ENCODE data around the gene SYNE4. TPM values are rescaled to one million over a fixed set of nuclear protein-coding genes. Genes with fewer than 3 reads are reported as not detected.
A peak's percentile ranks its signal among the peaks of the same experiment; 100 is the strongest.
"Not testable (repeated sequence)": the region's sequence is repeated elsewhere in the genome, so short reads cannot be mapped to it uniquely, and the experiment has no call there.

Gene SYNE4
- total and polyA plus RNA-seq, 2 experiments from 2014 or later: 0.31 TPM; not detected in 1

- peak; percentile 43 for DNase-seq
- in situ Hi-C loops (cut with MboI): no loop called here
These were observed 37.9 kb upstream of the SYNE4 start for GRCh38 chr19:36046443-36047050.

GRCh38 chr19:36043952-36044351, 35.3 kb upstream of the SYNE4 start:
- WGBS, 2 experiments (ENCODE audit: low coverage in 1 of 2, low lambda C conversion rate in 2 of 2, missing lambda C conversion rate in 2 of 2): 93 to 98% methylated on average over 2 of the region's 2 CpGs

More at GRCh38 chr19:36046443-36047050, 37.9 kb upstream of the SYNE4 start:
- Histone ChIP-seq H3K9ac (no peak overlapping the region), H3K27ac (no peak overlapping the region), H2AFZ (no peak overlapping the region), H3K4me3 (no peak overlapping the region), H3K9me3 (ENCODE audit: low read depth) (no peaks in the 10 kb centered on the region), H3K27me3 (replicated peaks; ENCODE audit: insufficient read depth) (no peaks in the 10 kb centered on the region), H4K20me1 (ENCODE audit: insufficient read depth) (no peaks in the 10 kb centered on the region), H3K4me1 (ENCODE audit: insufficient read depth) (peaks cover 20% of the 10 kb centered on the region), H3K36me3 (ENCODE audit: low read depth) (no peaks in the 10 kb centered on the region), H3K79me2 (ENCODE audit: insufficient read depth) (no peaks in the 10 kb centered on the region; the same call in 1 of the 2 replicates), H3K4me2 (ENCODE audit: unreplicated experiment) (no peak overlapping the region), H3F3A (ENCODE audit: insufficient read depth) (peaks cover 2% of the 10 kb centered on the region), H3K9me2 (ENCODE audit: insufficient read depth) (no peaks in the 10 kb centered on the region)
- TF ChIP-seq EZH2phosphoT487 (IDR thresholded peaks at IDR 0.05; ENCODE audit: insufficient read depth, low read depth): no peak
- no peak for TF ChIP-seq EZH2 (IDR thresholded peaks at IDR 0.05; ENCODE audit: insufficient read depth, poor library complexity, severe bottlenecking)
- 80 to 84% methylated on average over 5 of the region's 5 CpGs for WGBS, 2 experiments (ENCODE audit: low coverage in 1 of 2, low lambda C conversion rate in 2 of 2, missing lambda C conversion rate in 2 of 2)

GRCh38 chr19:36041831-36042230, 33.2 kb upstream of the SYNE4 start:
- H2AFZ ChIP-seq: peak overlapping the region; percentile 75

More at GRCh38 chr19:36043952-36044351, 35.3 kb upstream of the SYNE4 start:
- peaks cover 8% of the 10 kb centered on the region for H3F3A ChIP-seq (ENCODE audit: insufficient read depth)
- no peaks in the 10 kb centered on the region for H3K79me2 ChIP-seq (ENCODE audit: insufficient read depth)
- no peak for DNase-seq
- no peak overlapping the region for H3K9ac ChIP-seq
- H2AFZ ChIP-seq: no peak overlapping the region
- no peak overlapping the region for H3K27ac ChIP-seq
- H3K9me2 ChIP-seq (ENCODE audit: insufficient read depth): no peaks in the 10 kb centered on the region
- no peak overlapping the region for H3K4me3 ChIP-seq
- no peaks in the 10 kb centered on the region for H3K27me3 ChIP-seq (replicated peaks; ENCODE audit: insufficient read depth)
- H3K36me3 ChIP-seq (ENCODE audit: low read depth): no peaks in the 10 kb centered on the region
- no peaks in the 10 kb centered on the region for H4K20me1 ChIP-seq (ENCODE audit: insufficient read depth)
- H3K4me2 ChIP-seq (ENCODE audit: unreplicated experiment): no peak overlapping the region
- no peaks in the 10 kb centered on the region for H3K9me3 ChIP-seq (ENCODE audit: low read depth)
- in situ Hi-C loops (cut with MboI): no loop called here
- no peak for TF ChIP-seq EZH2 (IDR thresholded peaks at IDR 0.05; ENCODE audit: insufficient read depth, poor library complexity, severe bottlenecking)
- TF ChIP-seq EZH2phosphoT487 (IDR thresholded peaks at IDR 0.05; ENCODE audit: insufficient read depth, low read depth): no peak
- H3K4me1 ChIP-seq (ENCODE audit: insufficient read depth): peaks cover 26% of the 10 kb centered on the region

GRCh38 chr19:36041092-36041491, 32.5 kb upstream of the SYNE4 start:
- H3K79me2 ChIP-seq (ENCODE audit: insufficient read depth); H4K20me1 ChIP-seq (ENCODE audit: insufficient read depth); DNase-seq; in situ Hi-C loops (cut with MboI); H3K4me3 ChIP-seq; H3K9ac ChIP-seq; H3K9me3 ChIP-seq (ENCODE audit: low read depth); H3K9me2 ChIP-seq (ENCODE audit: insufficient read depth); H3F3A ChIP-seq (ENCODE audit: insufficient read depth); H3K36me3 ChIP-seq (ENCODE audit: low read depth); H3K27me3 ChIP-seq (replicated peaks; ENCODE audit: insufficient read depth): not testable (repeated sequence)
- Histone ChIP-seq H3K4me1 (ENCODE audit: insufficient read depth) (peaks cover 16% of the 10 kb centered on the region), H3K27ac (peak overlapping the region; percentile 68), H3K4me2 (ENCODE audit: unreplicated experiment) (peak overlapping the region; percentile 62), H2AFZ (peak overlapping the region; percentile 75)
- WGBS, 2 experiments (ENCODE audit: low coverage in 1 of 2, low lambda C conversion rate in 2 of 2, missing lambda C conversion rate in 2 of 2): 91 to 93% methylated on average over 6 of the region's 6 CpGs

More at GRCh38 chr19:36041831-36042230, 33.2 kb upstream of the SYNE4 start:
- H3K9me2 ChIP-seq (ENCODE audit: insufficient read depth): no peaks in the 10 kb centered on the region
- 0 to 1% methylated on average over 3 of the region's 3 CpGs for WGBS, 2 experiments (ENCODE audit: low coverage in 1 of 2, low lambda C conversion rate in 2 of 2, missing lambda C conversion rate in 2 of 2)
- no peaks in the 10 kb centered on the region for H3K9me3 ChIP-seq (ENCODE audit: low read depth)
- peaks cover 24% of the 10 kb centered on the region for H3K4me1 ChIP-seq (ENCODE audit: insufficient read depth)
- no peak for TF ChIP-seq EZH2 (IDR thresholded peaks at IDR 0.05; ENCODE audit: insufficient read depth, poor library complexity, severe bottlenecking)
- no peak for TF ChIP-seq EZH2phosphoT487 (IDR thresholded peaks at IDR 0.05; ENCODE audit: insufficient read depth, low read depth)
- H4K20me1 ChIP-seq (ENCODE audit: insufficient read depth): no peaks in the 10 kb centered on the region
- in situ Hi-C loops (cut with MboI): no loop called here
- peak; percentile 80 for DNase-seq
- H3K4me3 ChIP-seq: 0 out of 2 replicates have a peak overlapping the region, but pooled peaks have one; percentile 24
- no peaks in the 10 kb centered on the region for H3K36me3 ChIP-seq (ENCODE audit: low read depth)
- peak overlapping the region; percentile 62 for H3K4me2 ChIP-seq (ENCODE audit: unreplicated experiment)
- H3K27ac ChIP-seq: peak overlapping the region; percentile 68
- peak overlapping the region; percentile 12; the same call in 1 of the 2 replicates for H3K9ac ChIP-seq
- H3K79me2 ChIP-seq (ENCODE audit: insufficient read depth): no peaks in the 10 kb centered on the region
- H3F3A ChIP-seq (ENCODE audit: insufficient read depth): peaks cover 8% of the 10 kb centered on the region
- H3K27me3 ChIP-seq (replicated peaks; ENCODE audit: insufficient read depth): no peaks in the 10 kb centered on the region

Measured in GM23248 (cell line).